NCI-H774 (cell line): ENCODE measurements around the gene SPATA25.
"Not testable (repeated sequence)": the region's sequence is repeated elsewhere in the genome, so short reads cannot be mapped to it uniquely, and the experiment has no call there.

Source experiments
- DNase-seq: peaks from one replicate; lab custom pipeline; 2025; lab: John Stamatoyannopoulos, UW

The SPATA25 gene

GRCh38 chr20:45892828-45893500, 5.5 kb upstream of the SPATA25 start:
- DNase-seq = no peak

GRCh38 chr20:45892049-45892825, 4.8 kb upstream of the SPATA25 start:
- DNase-seq = no peak

- DNase-seq = peak; percentile 73
Measured at GRCh38 chr20:45890985-45891983, 3.9 kb upstream of the SPATA25 start, which contains the start of the genes CTSA and NEURL2. Gene CTSA, plus strand, starts transcription at chr20:45891335. Its CDS starts 234 bp downstream, at chr20:45891569. Gene NEURL2, minus strand, starts transcription at chr20:45891208. Its CDS starts 217 bp downstream, at chr20:45890991.

DNA sequence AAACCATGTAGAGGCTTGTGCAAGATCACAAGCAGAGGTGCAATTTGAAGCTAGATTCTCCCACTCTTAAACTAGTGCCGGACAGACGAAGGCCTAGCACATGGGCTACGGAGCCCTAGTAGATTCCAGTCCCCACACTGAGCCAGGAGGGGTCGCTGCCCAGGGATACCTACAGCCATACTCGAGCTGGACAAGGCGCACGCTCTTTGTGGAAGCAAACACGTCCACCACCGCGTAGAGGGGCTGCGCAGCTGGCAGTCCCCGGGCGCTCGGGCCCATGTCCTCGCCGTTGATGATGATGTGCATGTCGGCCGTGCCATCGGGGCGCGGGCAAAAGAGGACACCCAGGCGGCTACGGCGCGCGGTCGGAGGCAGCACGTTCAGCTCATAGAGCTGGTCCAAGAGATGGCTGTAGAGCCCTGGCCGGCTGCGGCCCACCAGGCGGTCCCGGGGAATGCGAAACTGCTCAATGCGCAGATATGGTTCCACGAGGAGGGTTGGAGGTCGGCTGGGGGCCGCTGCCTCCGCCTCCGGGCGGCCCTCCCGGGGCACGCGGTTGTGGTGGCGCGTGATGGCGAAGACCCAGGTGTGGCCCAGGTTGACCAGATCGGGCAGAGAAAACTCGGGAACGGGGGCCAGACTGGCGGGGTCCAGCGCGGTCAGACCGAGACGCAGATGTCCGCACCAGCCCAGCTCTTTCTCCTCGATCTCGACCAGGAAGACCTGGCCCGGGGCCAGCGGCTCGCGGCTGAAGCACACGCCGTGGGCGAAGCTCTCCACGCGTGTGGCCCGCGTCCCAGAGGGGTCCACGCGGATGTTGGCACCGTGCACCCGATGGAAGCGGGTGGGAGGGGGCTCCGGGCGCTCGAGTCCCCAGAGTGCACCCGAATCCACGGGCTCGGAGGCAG, 2.9 kb upstream of the SPATA25 start:
- DNase-seq = no peak

DNA sequence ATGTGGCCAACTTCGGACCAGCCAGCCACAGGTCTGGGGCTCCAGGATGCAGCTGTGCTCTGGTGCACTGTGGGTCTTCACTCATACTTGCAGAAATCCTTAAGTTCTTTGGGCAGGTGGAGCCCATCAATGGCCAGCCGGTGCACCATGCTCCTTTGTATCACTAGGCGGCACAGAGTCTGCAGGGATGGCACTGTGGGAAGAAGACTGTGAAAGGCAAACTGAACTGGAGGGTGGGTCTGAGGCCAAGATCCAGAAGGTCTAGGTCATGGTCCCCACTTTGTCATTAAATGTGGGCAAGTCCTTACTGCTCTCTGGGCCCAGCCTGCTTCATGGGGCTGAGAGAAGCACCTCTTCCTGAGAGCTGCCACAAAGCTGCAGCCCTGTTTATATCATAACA, 1.3 kb upstream of the SPATA25 start:
- DNase-seq = no peak

DNA sequence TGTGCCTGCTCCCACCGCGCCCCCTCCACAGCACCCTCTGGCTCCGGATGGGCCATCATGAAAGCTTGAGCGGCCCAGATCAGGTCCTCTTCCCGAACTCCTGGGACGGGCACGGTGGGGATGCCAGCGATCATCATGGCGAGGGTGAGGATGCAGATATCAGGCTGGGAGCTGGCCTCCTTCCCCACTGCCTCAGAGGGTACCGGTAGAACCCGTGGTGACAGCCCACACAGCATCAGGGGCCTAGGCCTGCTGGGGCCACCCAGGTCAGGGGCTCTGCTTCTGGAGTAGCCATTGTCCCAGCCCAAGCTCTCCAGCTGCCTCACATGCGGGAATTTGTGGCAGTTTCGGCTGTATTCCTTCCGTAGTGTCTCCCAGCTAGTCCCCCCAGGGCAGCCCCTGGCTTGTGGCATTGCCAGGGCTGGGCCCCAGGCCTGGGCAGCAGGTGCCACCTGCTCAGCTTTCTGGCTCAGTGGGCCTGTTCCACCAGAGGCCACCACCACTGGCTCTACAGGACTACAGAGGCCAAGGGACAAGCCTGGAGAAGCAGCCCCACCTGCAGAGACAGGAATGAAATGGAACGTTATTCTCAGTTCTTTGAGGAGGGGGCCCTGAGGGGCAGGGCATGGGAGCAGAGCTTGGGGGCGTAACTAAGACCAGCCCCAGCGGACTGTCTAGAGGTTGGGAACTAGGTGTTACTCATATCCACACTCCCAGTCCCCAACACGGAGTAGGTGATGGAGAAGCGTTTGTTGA, 654 bp downstream of the SPATA25 start:
- no peak for DNase-seq

DNA sequence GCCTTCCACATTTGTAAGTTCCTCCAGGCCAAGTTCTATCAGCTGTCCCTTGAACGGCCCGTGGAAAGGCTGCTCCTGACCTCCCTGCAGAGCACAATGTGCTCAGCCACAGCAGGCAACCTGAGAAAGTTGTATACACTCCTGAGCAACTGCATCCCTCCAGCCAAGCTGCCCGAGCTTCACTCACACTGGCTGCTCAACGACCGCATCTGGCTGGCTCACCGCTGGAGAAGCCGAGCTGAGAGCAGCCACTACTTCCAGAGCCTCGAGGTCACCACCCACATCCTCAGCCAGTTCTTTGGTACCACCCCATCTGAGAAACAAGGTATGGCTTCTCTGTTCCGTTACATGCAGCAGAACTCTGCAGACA, 4.3 kb downstream of the SPATA25 start:
- DNase-seq = no peak

GRCh38 chr20:45882469-45883099, 4.8 kb downstream of the SPATA25 start:
- no peak for DNase-seq

DNA sequence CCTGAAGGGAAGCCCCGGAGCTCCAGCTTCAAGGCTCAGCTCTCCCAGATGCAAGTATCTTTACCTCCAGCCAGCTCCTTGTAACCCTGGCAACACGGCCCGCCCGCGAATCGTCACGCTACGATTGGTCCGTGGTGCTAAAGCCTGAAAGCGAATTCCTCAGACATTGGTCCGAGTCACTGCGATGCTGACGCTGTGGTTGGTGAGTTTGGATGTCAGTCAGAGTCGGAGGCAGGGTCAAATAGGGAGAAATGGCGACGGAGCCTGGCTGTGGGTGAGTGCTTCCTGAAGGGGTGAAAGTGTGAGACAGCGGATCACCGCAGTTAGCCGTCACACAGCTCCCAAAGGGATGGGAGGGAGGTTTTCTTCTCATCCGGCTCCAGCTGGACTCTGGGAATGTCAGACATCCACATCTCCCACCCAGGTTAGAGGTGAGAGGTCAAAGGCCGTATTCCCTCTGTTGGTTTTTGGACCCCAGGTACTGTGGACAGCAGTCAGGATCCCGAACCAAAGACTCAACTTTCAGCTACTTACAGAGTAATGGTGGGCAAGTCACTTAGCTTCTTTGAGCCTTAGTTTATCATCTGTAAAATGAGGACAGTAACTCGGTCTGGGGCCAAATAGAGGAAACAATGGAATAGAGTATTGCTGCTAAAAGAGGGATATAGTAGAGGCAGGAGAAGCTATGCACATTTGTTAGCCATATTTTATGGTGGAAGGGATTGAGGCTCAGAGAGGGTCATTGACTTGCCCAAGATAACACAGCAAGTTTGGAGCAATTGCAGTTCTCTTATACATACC, 6.2 kb downstream of the SPATA25 start, which contains the start of gene ZSWIM1:
Gene ZSWIM1, plus strand, starts transcription at position 240 of the 801 bp plus-strand sequence. CDS start 1,366 bp downstream, outside the sequence.
- DNase-seq = peak; percentile 98

DNA sequence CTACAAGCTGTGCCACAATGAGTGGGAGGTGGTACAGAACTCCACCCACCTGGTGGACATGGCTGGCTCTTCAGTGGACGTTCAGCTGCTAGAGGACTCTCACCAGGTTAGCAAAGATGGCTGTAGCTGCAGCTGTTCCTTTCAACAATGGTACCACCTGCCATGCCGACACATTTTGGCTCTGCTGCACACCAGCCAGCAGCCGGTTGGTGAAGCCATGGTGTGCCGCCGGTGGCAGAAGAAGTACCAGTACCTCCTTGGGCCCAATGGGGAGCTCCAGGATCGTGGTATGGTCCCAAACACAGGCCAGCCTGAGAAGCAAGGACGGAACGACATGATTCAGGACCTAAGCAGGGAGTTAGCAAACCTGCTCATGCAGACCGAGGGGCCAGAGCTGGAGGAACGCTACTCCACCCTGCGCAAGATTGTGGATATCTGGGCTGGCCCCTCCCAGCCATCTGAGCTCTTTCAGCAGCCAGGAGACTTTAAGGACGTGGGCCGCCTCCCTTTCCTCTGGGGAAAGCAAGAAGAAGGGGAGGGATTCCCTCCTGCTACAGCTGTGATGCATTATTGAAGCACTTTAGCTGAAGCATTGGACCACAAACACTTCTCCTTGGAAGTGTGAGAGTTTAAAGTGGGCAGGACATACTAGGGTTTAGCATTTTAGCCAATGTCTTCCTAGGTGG, 9.2 kb downstream of the SPATA25 start:
- DNase-seq = no peak

DNA sequence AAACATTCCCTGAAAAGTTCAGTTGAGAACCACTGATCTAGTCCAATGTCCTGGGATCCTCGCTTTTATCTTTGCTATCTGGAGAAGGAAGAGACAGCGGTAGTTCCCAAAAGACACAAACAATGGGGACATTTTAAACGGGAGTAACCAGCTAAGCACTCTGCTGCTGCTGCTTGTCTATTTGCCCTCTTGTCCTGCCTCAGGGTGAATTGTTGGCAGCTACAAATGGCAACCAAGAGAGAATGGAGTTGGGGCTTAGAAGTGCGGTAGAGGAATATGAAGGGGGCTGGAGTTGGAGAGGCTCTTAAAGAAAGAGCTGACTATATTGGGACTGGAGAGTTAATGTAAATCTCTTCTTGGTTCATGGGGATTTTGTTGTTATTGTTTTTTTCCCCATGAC, 12.8 kb downstream of the SPATA25 start:
- no peak for DNase-seq

- DNase-seq = not testable (repeated sequence)
Measured at GRCh38 chr20:45874104-45874481, 13.3 kb downstream of the SPATA25 start.

GRCh38 chr20:45873409-45874103, 13.9 kb downstream of the SPATA25 start:
- DNase-seq = no peak

- DNase-seq = no peak
Measured at GRCh38 chr20:45872626-45873025, 14.8 kb downstream of the SPATA25 start.

- no peak for DNase-seq
Measured at GRCh38 chr20:45867819-45868176, 19.6 kb downstream of the SPATA25 start.

DNA sequence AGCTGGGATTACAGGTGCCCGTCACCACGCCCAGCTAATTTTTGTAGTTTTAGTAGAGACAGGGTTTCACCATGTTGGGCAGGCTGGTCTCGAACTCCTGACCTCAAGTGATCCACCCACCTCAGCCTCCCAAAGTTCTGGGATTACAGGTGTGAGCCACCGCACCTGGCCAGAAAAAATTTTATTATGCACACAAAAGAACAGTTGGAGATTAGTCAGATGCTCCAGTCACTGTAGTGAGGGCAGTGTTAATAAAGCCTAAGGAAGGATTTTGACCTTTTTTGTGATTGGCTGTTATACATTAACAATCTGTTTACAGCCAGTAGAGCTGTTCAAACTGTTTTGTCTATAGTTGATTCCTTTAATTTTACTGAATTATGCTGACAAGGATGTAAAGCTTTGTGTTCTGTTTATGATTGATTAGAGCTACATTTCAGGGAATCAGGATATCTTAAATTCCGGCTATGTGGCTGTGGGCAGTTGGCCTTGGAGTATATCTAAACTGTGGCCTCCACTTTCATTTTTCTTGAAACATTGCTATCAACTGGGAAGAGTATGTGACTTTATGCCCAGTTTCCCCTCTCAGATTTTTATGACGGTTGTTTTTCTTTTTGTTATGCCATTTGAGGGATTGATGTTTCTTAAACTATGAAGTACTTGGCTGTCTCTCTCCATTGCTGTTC, 20.1 kb downstream of the SPATA25 start:
- DNase-seq = no peak

- no peak for DNase-seq
Measured at GRCh38 chr20:45866454-45866853, 21.0 kb downstream of the SPATA25 start.
